ENCODE data around the gene ZSWIM8.
"Not testable (repeated sequence)": the region's sequence is repeated elsewhere in the genome, so short reads cannot be mapped to it uniquely, and the experiment has no call there.

ZSWIM8 gene

GRCh38 chr10:73785211-73785720 is at the start of gene ZSWIM8:
Gene ZSWIM8, plus strand, starts transcription at chr10:73785606. Its CDS starts 273 bp downstream, at chr10:73785879.
- DNase-seq (ENCODE audit: low read depth, low spot score), result peak; percentile 62

- DNase-seq (ENCODE audit: low read depth, low spot score), result not testable (repeated sequence)
Measured at GRCh38 chr10:73740501-73741254, 44.7 kb upstream of the ZSWIM8 start.

- DNase-seq (ENCODE audit: low read depth, low spot score), result no peak
Measured at GRCh38 chr10:73742454-73742734, 43.0 kb upstream of the ZSWIM8 start.

GRCh38 chr10:73743327-73743904 is 42.0 kb upstream of the ZSWIM8 start:
- no peak for DNase-seq (ENCODE audit: low read depth, low spot score)

GRCh38 chr10:73743905-73744663 is 41.3 kb upstream of the ZSWIM8 start, which contains the start of gene SEC24C:
Gene SEC24C, plus strand, starts transcription at chr10:73744372. Its CDS starts 2,461 bp downstream, at chr10:73746833.
- peak; percentile 86 for DNase-seq (ENCODE audit: low read depth, low spot score)

- peak; percentile 19 for DNase-seq (ENCODE audit: low read depth, low spot score)
Measured at GRCh38 chr10:73744664-73744975, 40.8 kb upstream of the ZSWIM8 start.

- no peak for DNase-seq (ENCODE audit: low read depth, low spot score)
Measured at GRCh38 chr10:73746721-73747120, 38.7 kb upstream of the ZSWIM8 start.

GRCh38 chr10:73750819-73751218 is 34.6 kb upstream of the ZSWIM8 start:
- no peak for DNase-seq (ENCODE audit: low read depth, low spot score)

GRCh38 chr10:73756183-73756582 is 29.2 kb upstream of the ZSWIM8 start:
- no peak for DNase-seq (ENCODE audit: low read depth, low spot score)

GRCh38 chr10:73758704-73759511 is 26.5 kb upstream of the ZSWIM8 start:
- no peak for DNase-seq (ENCODE audit: low read depth, low spot score)

- DNase-seq (ENCODE audit: low read depth, low spot score), result no peak
Measured at GRCh38 chr10:73759512-73760115, 25.8 kb upstream of the ZSWIM8 start.

- DNase-seq (ENCODE audit: low read depth, low spot score), result no peak
Measured at GRCh38 chr10:73761781-73762180, 23.6 kb upstream of the ZSWIM8 start.

- DNase-seq (ENCODE audit: low read depth, low spot score), result no peak
Measured at GRCh38 chr10:73762915-73763314, 22.5 kb upstream of the ZSWIM8 start.

- no peak for DNase-seq (ENCODE audit: low read depth, low spot score)
Measured at GRCh38 chr10:73763343-73763742, 22.1 kb upstream of the ZSWIM8 start.

GRCh38 chr10:73765066-73765465 is 20.3 kb upstream of the ZSWIM8 start:
- DNase-seq (ENCODE audit: low read depth, low spot score), result no peak

GRCh38 chr10:73768881-73769280 is 16.5 kb upstream of the ZSWIM8 start:
- DNase-seq (ENCODE audit: low read depth, low spot score), result peak; percentile 11

GRCh38 chr10:73769396-73769795 is 16.0 kb upstream of the ZSWIM8 start:
- no peak for DNase-seq (ENCODE audit: low read depth, low spot score)

GRCh38 chr10:73771722-73772280 is 13.6 kb upstream of the ZSWIM8 start:
- DNase-seq (ENCODE audit: low read depth, low spot score), result peak; percentile 29

GRCh38 chr10:73772281-73773151 is 12.9 kb upstream of the ZSWIM8 start:
- peak; percentile 42 for DNase-seq (ENCODE audit: low read depth, low spot score)
